HG03460 (cell line): Measurements from ENCODE around the gene VWA5B2.

Experiments
- ATAC-seq: cut with Tn5 transposase; IDR thresholded peaks from one replicate; pipeline ENCODE4 v1.9.1; 2021; ENCODE audit not compliant: unreplicated experiment

The VWA5B2 gene

GRCh38 chr3:184272269-184272668 lies 42.9 kb downstream of the VWA5B2 start:
- ATAC-seq = no peak

- ATAC-seq = no peak
Measured at GRCh38 chr3:184275381-184275701, 46.0 kb downstream of the VWA5B2 start.

GRCh38 chr3:184275961-184276910 lies 46.9 kb downstream of the VWA5B2 start, which contains the start of gene ECE2:
Gene ECE2 (plus strand): TSS chr3:184276022. CDS start chr3:184276154, 132 bp downstream.
- no peak for ATAC-seq

- ATAC-seq = no peak
Measured at GRCh38 chr3:184277366-184277765, 48.0 kb downstream of the VWA5B2 start.

GRCh38 chr3:184282941-184283340 lies 53.6 kb downstream of the VWA5B2 start:
- ATAC-seq = no peak

GRCh38 chr3:184283681-184284080 lies 54.3 kb downstream of the VWA5B2 start:
- no peak for ATAC-seq

GRCh38 chr3:184284696-184285095 lies 55.3 kb downstream of the VWA5B2 start:
- no peak for ATAC-seq

GRCh38 chr3:184289426-184289938 lies 60.1 kb downstream of the VWA5B2 start:
- no peak for ATAC-seq

- ATAC-seq = no peak
Measured at GRCh38 chr3:184290331-184290730, 60.9 kb downstream of the VWA5B2 start.

GRCh38 chr3:184291044-184291737 lies 61.8 kb downstream of the VWA5B2 start:
- ATAC-seq = no peak
